ENCODE data around the gene NUDT5. TPM values are rescaled to one million over a fixed set of nuclear protein-coding genes. Genes with fewer than 3 reads are reported as not detected.

NUDT5 gene
- total RNA-seq, 1 experiment from 2014 or later: 78.4 TPM

GRCh38 chr10:12144538-12144937 lies 51.2 kb downstream of the NUDT5 start:
- Histone ChIP-seq H3K4me3 (no peak overlapping the region), H3K27me3 (no peaks in the 10 kb centered on the region), H3K36me3 (peaks cover 8% of the 10 kb centered on the region), H3K9me3 (no peaks in the 10 kb centered on the region)
- DNase-seq: no peak

- Histone ChIP-seq H3K9me3 (no peaks in the 10 kb centered on the region), H3K4me3 (no peak overlapping the region), H3K27me3 (no peaks in the 10 kb centered on the region), H3K36me3 (peaks cover 17% of the 10 kb centered on the region)
- no peak for DNase-seq
Measured at GRCh38 chr10:12140038-12140437, 55.7 kb downstream of the NUDT5 start.

DNA sequence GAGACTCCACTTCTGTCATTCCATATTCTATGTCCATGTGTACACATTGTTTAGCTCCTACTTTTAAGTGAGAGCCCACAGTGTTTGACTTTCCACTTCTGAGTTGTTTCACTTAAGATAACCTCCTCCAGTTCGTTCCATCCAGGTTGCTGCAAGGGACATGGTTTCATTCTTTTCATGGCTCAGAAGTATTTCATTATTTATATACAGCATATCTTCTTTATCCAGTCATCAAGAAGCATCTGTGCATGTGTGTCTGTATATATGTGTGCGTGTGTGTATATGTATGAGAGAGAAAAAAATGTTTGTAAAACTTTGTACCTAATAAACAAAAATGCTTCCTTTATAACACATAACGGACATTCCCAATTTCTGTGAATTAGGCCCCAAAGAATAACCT lies 60.1 kb downstream of the NUDT5 start:
- no peaks in the 10 kb centered on the region for H3K27me3 ChIP-seq
- no peaks in the 10 kb centered on the region for H3K9me3 ChIP-seq
- peaks cover 14% of the 10 kb centered on the region for H3K36me3 ChIP-seq
- H3K4me3 ChIP-seq: no peak overlapping the region
- no peak for DNase-seq

GRCh38 chr10:12130237-12130872 lies 65.3 kb downstream of the NUDT5 start:
- Histone ChIP-seq H3K4me3 (peak overlapping the region; percentile 73), H3K9me3 (no peaks in the 10 kb centered on the region), H3K36me3 (peaks cover 6% of the 10 kb centered on the region), H3K27me3 (no peaks in the 10 kb centered on the region)
- peak; percentile 56 for DNase-seq

DNA sequence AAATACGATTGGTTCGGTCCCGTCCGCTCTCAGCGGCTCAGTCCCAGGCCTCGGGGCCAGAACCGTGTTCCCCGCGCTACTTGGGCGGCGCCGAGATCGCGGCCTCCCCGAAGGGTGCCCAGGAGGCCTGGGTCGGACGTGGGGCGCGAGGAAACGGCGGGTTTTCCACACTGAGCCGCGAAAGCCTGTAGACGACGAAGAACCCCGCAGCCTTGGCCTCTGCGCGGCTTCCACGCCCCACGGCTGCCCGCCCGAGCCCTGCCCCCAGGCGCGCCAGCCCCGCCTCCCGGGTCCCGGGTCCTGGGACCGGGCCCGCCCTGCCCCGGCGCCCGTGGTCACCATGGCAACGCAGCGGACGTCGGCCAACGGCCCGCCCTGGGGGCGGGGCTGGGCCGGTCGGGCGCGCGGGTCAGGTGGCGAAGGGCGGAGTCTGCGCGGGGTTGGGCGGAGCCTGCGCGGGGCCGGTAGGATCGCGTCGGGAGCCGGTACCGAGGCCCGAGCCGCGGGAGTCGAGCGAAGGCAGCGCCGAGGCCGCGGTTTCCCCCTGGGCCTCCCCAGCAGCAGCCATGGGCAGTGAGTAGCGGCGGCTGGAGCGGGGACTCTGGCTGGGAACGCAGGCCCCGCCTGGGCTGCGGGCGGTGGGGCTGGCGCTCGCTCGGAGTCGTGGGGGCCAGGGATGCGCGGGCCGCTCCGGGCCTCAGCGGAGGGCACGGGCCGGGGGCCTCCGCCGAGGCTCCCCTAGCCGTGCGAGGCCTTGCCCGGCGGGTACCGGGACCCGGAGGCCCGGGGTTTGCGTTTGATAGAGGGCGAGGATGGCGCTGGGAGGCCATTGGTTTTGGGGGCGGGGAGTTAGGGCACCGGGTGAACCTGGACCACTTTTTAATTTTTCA lies 66.2 kb downstream of the NUDT5 start, which contains the start of gene SEC61A2:
Gene SEC61A2, plus strand, starts transcription at position 456 of the 890 bp plus-strand sequence. Its CDS starts 111 bp downstream, at position 567.
- no peaks in the 10 kb centered on the region for H3K9me3 ChIP-seq
- peak within 1 kb of the TSS; percentile 73 for H3K4me3 ChIP-seq
- no peaks in the 10 kb centered on the region for H3K27me3 ChIP-seq
- peaks cover 5% of the 10 kb centered on the region for H3K36me3 ChIP-seq
- DNase-seq: peak; percentile 87

DNA sequence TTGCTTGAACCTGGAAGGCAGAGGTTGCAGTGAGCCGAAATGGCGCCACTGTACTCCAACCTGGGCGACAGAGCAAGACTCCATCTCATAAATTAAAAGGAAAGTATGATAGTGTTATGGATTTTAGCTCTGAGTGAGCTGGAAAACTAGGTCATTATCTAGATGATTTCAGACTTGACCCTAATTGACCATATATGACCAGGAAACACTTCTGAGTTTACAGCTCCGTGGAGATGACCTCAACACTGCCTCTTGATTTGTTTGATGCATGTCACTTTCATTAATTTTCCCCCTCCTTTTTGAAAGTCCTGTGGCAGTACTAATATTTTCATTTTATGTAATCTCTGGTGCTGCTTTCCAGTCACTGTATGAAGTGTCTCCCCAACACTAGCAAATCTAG lies 74.0 kb downstream of the NUDT5 start:
- Histone ChIP-seq H3K27me3 (no peaks in the 10 kb centered on the region), H3K4me3 (no peak overlapping the region), H3K36me3 (peaks cover 4% of the 10 kb centered on the region; the same call in 1 of the 2 replicates), H3K9me3 (no peaks in the 10 kb centered on the region)
- DNase-seq: no peak

Other genes starting within 250 kb of the NUDT5 start
- 9.6 and 12.4 TPM in 2 replicates for gene UPF2, start 153.1 kb downstream of the NUDT5 start, total RNA-seq (2014; rRNA removed; shearing (Covaris generic); ENCODE audit: low replicate concordance)
- 6.5 and 15.5 TPM in 2 replicates for gene DHTKD1, start 126.9 kb downstream of the NUDT5 start, total RNA-seq (2014; rRNA removed; shearing (Covaris generic); ENCODE audit: low replicate concordance)
- gene SEC61A2, start 66.2 kb downstream of the NUDT5 start, total RNA-seq (2014; rRNA removed; shearing (Covaris generic); ENCODE audit: low replicate concordance): 0.30 and 3.9 TPM in 2 replicates
- gene CDC123, start 297 bp upstream of the NUDT5 start, total RNA-seq (2014; rRNA removed; shearing (Covaris generic); ENCODE audit: low replicate concordance): 201 and 294 TPM in 2 replicates
- 6.8 and 13.2 TPM in 2 replicates for gene CAMK1D, start 153.7 kb upstream of the NUDT5 start, total RNA-seq (2014; rRNA removed; shearing (Covaris generic); ENCODE audit: low replicate concordance)